Spleen (tissue), 7 donors: Measurements from ENCODE around the gene PDE5A.

Source experiments
- POLR2A ChIP-seq, 3 donors: fragments of 450-650 bp; IDR thresholded peaks; one replicate each; pipeline ENCODE4 v1.5.1; 2017; ENCODE audit warnings: antibody characterized with exemption in 3 of 3, mild to moderate bottlenecking in 1 of 3
- POLR2AphosphoS5 ChIP-seq, 3 donors: sonication (generic); formaldehyde crosslinking; IDR thresholded peaks; one replicate each; pipeline ENCODE4 v1.5.1; 2017; ENCODE audit warnings: antibody characterized with exemption in 3 of 3
- TF ChIP-seq, protein P1 (sequence below), 11 experiments: fragments of 200-600 bp in 7 of 11; fragments of 450-650 bp in 4 of 11; sonication (generic) in 4 of 11; IDR thresholded peaks in 8 of 11; conservative IDR thresholded peaks in 3 of 11; 1 replicate in 7 of 11; 2 replicates in 4 of 11; pipeline versions ENCODE4 v1.4.0 to v1.8.0; 2016 to 2021; ENCODE audit warnings: antibody characterized with exemption in 11 of 11, inconsistent platforms in 4 of 11, mild to moderate bottlenecking in 1 of 11
- donor health status: DM: no; HTN: no; CAD: no; lungs with moderate emphysema.
- donor health status: DM: no; HTN: no; CAD: no.
- donor health status: DM: no; HTN: no; CAD: no.

DNA sequence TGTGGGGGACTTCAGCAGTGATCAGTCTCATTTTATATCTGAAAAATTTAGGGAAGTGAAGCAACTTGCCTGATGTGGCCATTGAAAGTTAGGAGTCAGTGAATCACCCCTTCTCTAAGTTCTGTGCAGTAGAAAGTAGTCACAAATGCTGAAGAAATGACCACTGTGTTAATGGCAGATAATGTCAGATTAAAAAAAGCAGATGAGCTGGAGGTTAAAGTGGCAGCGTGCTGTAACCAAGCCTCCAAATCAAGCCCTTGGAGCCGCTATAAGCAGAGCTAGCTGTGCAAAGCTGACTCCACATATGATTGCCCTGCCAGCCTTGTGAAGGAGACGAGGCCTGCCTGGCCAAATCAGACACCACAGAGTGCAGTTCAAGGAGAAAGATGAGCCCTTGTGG is 39.2 kb upstream of the PDE5A start:
- TF ChIP-seq, protein P1, sequence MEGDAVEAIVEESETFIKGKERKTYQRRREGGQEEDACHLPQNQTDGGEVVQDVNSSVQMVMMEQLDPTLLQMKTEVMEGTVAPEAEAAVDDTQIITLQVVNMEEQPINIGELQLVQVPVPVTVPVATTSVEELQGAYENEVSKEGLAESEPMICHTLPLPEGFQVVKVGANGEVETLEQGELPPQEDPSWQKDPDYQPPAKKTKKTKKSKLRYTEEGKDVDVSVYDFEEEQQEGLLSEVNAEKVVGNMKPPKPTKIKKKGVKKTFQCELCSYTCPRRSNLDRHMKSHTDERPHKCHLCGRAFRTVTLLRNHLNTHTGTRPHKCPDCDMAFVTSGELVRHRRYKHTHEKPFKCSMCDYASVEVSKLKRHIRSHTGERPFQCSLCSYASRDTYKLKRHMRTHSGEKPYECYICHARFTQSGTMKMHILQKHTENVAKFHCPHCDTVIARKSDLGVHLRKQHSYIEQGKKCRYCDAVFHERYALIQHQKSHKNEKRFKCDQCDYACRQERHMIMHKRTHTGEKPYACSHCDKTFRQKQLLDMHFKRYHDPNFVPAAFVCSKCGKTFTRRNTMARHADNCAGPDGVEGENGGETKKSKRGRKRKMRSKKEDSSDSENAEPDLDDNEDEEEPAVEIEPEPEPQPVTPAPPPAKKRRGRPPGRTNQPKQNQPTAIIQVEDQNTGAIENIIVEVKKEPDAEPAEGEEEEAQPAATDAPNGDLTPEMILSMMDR (IDR thresholded peaks at IDR 0.05 in 8 of 11, conservative IDR thresholded peaks at IDR 0.05 in 3 of 11), result no peak
- TF ChIP-seq POLR2A (IDR thresholded peaks at IDR 0.05) (no peak), POLR2AphosphoS5 (IDR thresholded peaks at IDR 0.05) (no peak)
